ENCODE results near the gene DLEC1. TPM values are rescaled to one million over a fixed set of nuclear protein-coding genes. Genes with fewer than 3 reads are reported as not detected.
"Not testable (repeated sequence)": the region's sequence is repeated elsewhere in the genome, so short reads cannot be mapped to it uniquely, and the experiment has no call there.

The DLEC1 gene
- total RNA-seq, 1 donor from 2014 or later: 0.10 TPM

DNA sequence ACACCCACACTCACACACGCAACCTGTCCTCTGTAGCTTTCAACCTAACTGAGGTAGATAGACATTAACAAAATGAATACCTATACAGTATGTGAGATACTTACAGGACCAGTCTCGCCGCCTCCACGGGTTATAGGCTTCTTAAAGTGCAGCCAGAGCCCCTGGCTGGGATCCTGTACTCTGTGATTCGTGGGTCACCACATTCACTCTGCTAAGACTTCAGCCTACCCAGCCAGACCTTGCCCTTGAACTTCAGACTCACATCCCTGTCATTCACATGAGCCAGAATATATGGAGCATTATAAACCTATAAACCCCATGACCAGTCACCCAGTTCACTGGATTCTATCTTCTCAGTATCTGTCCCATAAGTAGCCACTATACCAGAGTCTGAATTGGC, 1.4 kb downstream of the DLEC1 start:
- Mint-ChIP-seq H3K4me3 (peak overlapping the region; percentile 75), H3K9me3 (peaks cover 13% of the 10 kb centered on the region), H3K27me3 (ENCODE audit: insufficient read depth) (peaks cover 8% of the 10 kb centered on the region), H3K4me1 (ENCODE audit: low read depth) (peaks cover 36% of the 10 kb centered on the region), H3K27ac (peak overlapping the region; percentile 93), H3K36me3 (ENCODE audit: low read depth) (peaks cover 10% of the 10 kb centered on the region)
- no peak for DNase-seq (ENCODE audit: low spot score)
- intact Hi-C loops (cut with micrococcal nuclease): no loop called here

DNA sequence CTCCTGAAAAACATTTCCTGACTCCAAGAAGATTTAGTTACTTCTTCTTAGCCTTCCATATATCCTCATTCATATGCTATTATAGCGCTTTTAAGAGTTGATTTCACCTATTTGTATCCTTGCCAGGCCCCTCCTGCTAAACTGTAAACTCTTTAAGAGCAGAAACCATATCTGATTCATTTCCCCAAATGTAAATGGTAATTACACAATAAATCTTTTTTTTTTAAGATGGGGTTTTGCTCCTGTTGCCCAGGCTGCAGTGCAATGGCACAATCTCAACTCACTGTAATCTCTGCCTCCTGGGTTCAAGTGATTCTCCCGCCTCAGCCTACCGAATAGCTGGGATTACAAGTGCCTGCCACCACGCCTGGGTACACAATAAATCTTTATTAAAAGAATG, 4.5 kb downstream of the DLEC1 start:
- intact Hi-C loops (cut with micrococcal nuclease): no loop called here
- H3K4me1 Mint-ChIP-seq (ENCODE audit: low read depth): peaks cover 21% of the 10 kb centered on the region
- no peak overlapping the region for H3K4me3 Mint-ChIP-seq
- H3K27me3 Mint-ChIP-seq (ENCODE audit: insufficient read depth): peaks cover 13% of the 10 kb centered on the region
- H3K27ac Mint-ChIP-seq: no peak overlapping the region
- peaks cover 4% of the 10 kb centered on the region for H3K9me3 Mint-ChIP-seq
- DNase-seq (ENCODE audit: low spot score): no peak
- H3K36me3 Mint-ChIP-seq (ENCODE audit: low read depth): no peaks in the 10 kb centered on the region

DNA sequence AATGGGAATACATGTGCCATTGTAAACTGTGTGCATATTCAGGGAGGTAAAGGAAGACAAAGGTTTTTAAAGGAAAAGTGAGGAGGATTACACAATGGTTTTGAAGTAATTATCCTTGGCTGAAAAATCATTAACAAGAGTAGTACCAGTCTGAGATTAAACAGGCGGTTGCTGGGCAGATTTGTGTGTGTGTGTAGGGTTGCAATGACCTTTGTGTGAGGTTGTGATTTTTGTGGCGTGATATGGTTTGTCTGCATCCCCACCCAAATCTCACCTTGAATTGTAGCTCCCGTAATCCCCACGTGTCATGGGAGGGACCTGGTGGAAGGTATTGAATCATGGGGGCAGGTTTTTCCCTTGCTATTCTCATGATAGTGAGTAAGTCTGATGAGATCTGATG, 7.0 kb downstream of the DLEC1 start:
- Mint-ChIP-seq H3K4me3 (no peak overlapping the region), H3K27me3 (ENCODE audit: insufficient read depth) (peaks cover 11% of the 10 kb centered on the region), H3K36me3 (ENCODE audit: low read depth) (no peaks in the 10 kb centered on the region), H3K4me1 (ENCODE audit: low read depth) (no peaks in the 10 kb centered on the region), H3K9me3 (no peaks in the 10 kb centered on the region), H3K27ac (no peak overlapping the region)
- no peak for DNase-seq (ENCODE audit: low spot score)
- intact Hi-C loops (cut with micrococcal nuclease): no loop called here

DNA sequence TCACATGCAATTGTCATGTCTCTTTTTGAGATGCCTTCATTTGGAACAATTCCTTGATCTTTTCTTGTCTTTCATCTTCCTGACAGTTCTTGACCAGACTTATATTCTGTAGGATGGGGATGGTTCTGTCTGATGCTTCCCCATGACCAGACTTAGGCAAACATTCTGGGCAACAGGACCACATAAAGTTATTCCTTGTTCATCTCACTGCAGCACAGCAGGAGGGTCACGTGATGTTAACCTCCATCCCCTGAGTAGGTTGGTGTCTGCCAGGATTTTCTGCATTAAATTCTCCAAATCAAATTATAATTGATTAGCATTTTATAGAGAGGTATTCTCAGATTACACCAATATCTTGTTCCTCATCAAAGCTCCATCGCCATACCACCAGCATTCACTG, 7.8 kb downstream of the DLEC1 start:
- intact Hi-C loops (cut with micrococcal nuclease): no loop called here
- no peaks in the 10 kb centered on the region for H3K36me3 Mint-ChIP-seq (ENCODE audit: low read depth)
- DNase-seq (ENCODE audit: low spot score): no peak
- H3K4me1 Mint-ChIP-seq (ENCODE audit: low read depth): no peaks in the 10 kb centered on the region
- no peak overlapping the region for H3K4me3 Mint-ChIP-seq
- H3K27ac Mint-ChIP-seq: no peak overlapping the region
- H3K9me3 Mint-ChIP-seq: no peaks in the 10 kb centered on the region
- peaks cover 11% of the 10 kb centered on the region for H3K27me3 Mint-ChIP-seq (ENCODE audit: insufficient read depth)

DNA sequence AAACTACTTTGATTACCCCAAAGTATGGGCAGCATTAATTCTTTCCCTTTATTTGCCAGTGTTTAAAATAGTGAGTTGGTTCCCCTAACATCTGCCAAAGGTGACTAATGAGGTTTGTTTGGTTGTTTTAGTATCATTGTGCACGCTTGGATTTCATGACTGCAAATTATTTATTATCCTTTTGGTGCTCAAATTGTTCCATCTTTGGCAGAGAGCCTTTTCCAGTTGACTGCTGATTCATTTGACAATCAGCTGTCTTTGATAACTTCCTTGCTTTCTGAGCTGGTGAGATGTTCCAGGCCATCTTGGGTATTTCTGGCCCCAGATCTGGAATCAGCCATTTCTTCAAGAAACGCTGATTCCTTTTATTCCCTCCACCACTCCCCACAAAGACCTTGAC, 8.9 kb downstream of the DLEC1 start:
- no peak overlapping the region for H3K27ac Mint-ChIP-seq
- intact Hi-C loops (cut with micrococcal nuclease): no loop called here
- no peaks in the 10 kb centered on the region for H3K4me1 Mint-ChIP-seq (ENCODE audit: low read depth)
- H3K9me3 Mint-ChIP-seq: no peaks in the 10 kb centered on the region
- peaks cover 8% of the 10 kb centered on the region for H3K27me3 Mint-ChIP-seq (ENCODE audit: insufficient read depth)
- DNase-seq (ENCODE audit: low spot score): no peak
- no peak overlapping the region for H3K4me3 Mint-ChIP-seq
- no peaks in the 10 kb centered on the region for H3K36me3 Mint-ChIP-seq (ENCODE audit: low read depth)

DNA sequence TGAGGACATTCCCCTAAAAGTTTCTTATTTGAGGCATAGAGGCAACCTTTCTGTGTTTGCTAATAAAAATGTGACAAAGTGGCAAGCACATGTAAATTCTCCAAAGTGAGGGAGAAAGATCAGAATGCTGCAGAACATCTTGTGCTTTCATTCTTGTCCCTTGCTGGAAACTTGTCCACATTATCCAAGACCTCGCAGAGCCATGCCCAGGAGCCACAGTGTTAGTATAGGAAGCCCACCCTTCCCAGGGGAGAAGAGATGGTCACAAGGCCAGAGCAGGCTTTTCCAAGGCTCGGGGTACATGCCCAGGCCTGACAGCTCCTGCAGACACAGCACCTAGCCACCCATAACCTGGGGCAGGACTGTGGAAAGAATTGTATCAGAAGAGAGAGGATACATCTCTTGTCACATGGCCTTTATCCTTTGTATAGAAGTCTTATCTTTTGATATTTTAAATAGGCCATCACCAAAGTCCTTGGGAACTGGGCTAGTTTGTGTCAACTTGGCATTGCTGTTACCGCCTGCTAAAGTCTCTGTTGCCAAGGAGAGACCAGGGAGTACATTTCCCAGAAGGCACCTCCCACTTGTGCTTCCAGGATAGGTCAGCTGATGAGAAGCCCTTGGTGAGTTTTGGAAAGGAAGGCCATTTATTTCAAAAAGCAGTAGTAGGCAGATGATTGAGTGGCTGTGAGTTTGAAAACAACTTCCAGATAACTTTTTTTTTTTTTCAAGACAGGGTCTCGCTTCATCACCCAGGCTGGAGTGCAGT, 10.5 kb downstream of the DLEC1 start:
- H3K27ac Mint-ChIP-seq: no peak overlapping the region
- no peak for DNase-seq (ENCODE audit: low spot score)
- intact Hi-C loops (cut with micrococcal nuclease): no loop called here
- peaks cover 5% of the 10 kb centered on the region for H3K27me3 Mint-ChIP-seq (ENCODE audit: insufficient read depth)
- no peak overlapping the region for H3K4me3 Mint-ChIP-seq
- H3K4me1 Mint-ChIP-seq (ENCODE audit: low read depth): peaks cover 5% of the 10 kb centered on the region
- H3K36me3 Mint-ChIP-seq (ENCODE audit: low read depth): no peaks in the 10 kb centered on the region
- no peaks in the 10 kb centered on the region for H3K9me3 Mint-ChIP-seq

DNA sequence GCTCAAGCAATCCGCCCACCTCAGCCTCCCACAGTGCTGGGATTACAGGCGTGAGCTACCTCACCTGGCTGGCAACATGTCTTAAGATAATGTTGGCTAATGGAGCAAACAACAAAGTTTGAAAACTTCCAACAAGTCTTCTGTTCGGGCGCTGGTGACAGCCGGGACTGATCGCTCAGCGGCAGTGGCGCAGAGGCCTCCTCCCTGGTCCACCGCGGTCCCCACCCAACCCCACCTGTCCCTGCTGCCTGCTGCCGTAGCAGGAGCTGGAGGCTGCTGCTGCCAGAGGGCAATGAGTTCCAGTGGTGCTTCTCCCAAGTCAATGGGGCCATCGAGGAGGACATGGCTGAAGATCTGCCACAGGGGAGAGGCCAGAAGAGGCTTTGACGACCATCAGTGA, 12.1 kb downstream of the DLEC1 start:
- intact Hi-C loops (cut with micrococcal nuclease): no loop called here
- Mint-ChIP-seq H3K9me3 (no peaks in the 10 kb centered on the region), H3K4me1 (ENCODE audit: low read depth) (peaks cover 14% of the 10 kb centered on the region), H3K4me3 (no peak overlapping the region), H3K27me3 (ENCODE audit: insufficient read depth) (peaks cover 5% of the 10 kb centered on the region), H3K27ac (no peak overlapping the region), H3K36me3 (ENCODE audit: low read depth) (no peaks in the 10 kb centered on the region)
- DNase-seq (ENCODE audit: low spot score): no peak

DNA sequence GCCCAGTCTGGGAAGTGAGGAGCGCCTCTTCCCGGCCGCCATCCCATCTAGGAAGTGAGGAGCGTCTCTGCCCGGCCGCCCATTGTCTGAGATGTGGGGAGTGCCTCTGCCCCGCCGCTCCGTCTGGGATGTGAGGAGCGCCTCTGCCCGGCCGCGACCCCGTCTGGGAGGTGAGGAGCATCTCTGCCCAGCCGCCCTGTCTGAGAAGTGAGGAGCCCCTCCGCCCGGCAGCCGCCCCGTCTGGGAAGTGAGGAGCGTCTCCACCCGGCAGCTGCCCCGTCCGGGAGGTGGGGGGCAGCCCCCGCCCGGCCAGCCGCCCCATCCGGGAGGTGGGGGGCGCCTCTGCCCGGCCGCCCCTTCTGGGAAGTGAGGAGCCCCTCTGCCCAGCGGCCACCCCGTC, 14.3 kb downstream of the DLEC1 start:
- H3K4me1 Mint-ChIP-seq (ENCODE audit: low read depth): peaks cover 14% of the 10 kb centered on the region
- H3K9me3 Mint-ChIP-seq; H3K36me3 Mint-ChIP-seq (ENCODE audit: low read depth); DNase-seq (ENCODE audit: low spot score); intact Hi-C loops (cut with micrococcal nuclease); H3K4me3 Mint-ChIP-seq; H3K27ac Mint-ChIP-seq; H3K27me3 Mint-ChIP-seq (ENCODE audit: insufficient read depth): not testable (repeated sequence)

DNA sequence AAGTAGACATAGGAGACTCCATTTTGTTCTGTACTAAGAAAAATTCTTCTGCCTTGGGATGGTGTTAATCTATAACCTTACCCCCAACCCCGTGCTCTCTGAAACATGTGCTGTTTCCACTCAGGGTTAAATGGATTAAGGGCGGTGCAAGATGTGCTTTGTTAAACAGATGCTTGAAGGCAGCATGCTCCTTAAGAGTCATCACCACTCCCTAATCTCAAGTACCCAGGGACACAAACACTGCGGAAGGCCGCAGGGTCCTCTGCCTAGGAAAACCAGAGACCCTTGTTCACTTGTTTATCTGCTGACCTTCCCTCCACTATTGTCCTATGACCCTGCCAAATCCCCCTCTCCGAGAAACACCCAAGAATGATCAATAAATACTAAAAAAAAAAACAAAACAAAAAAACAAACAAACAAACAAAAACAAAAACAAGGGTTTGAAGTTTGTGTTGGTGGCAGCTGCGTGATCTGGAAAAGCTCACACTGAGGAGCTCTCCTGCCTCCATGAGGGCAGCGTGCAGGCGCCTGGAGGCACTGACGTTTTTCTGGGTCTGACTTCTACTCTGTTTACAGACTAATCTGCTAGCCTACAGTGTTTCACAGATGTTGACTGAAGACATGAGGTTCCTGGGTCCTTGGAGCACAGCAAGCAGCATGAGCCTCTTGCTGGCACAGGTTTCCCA, 14.9 kb downstream of the DLEC1 start:
- H3K27me3 Mint-ChIP-seq (ENCODE audit: insufficient read depth); H3K4me3 Mint-ChIP-seq; H3K36me3 Mint-ChIP-seq (ENCODE audit: low read depth); H3K27ac Mint-ChIP-seq; H3K9me3 Mint-ChIP-seq; DNase-seq (ENCODE audit: low spot score); intact Hi-C loops (cut with micrococcal nuclease): not testable (repeated sequence)
- H3K4me1 Mint-ChIP-seq (ENCODE audit: low read depth): peaks cover 14% of the 10 kb centered on the region

DNA sequence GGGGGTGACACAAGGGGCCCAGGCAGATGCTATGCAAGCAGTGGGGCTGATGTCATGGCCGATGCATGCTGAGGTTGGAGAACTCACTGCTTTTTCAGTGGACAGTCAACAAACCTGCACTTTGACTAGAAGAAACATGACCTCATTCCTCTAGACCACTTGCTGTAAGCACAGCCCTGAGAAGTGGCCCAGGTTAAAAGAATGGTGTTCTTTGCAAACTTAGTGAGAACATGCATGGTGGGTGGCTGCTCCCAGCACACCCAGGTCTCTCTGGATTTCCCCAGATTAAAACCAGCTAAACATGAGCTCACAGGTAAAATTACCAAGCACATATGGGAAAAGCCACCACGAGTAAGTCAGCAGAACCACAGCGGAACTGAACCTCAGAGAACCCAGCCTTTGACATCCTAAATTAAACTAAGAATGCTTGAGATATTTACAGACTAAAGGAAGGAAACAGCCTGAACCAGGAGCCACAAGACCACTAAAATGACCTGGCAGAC, 15.5 kb downstream of the DLEC1 start:
- no peaks in the 10 kb centered on the region for H3K9me3 Mint-ChIP-seq
- DNase-seq (ENCODE audit: low spot score): no peak
- peaks cover 6% of the 10 kb centered on the region for H3K27me3 Mint-ChIP-seq (ENCODE audit: insufficient read depth)
- peak overlapping the region; percentile 9 for H3K4me3 Mint-ChIP-seq
- peak overlapping the region; percentile 50 for H3K27ac Mint-ChIP-seq
- peaks cover 14% of the 10 kb centered on the region for H3K4me1 Mint-ChIP-seq (ENCODE audit: low read depth)
- no peaks in the 10 kb centered on the region for H3K36me3 Mint-ChIP-seq (ENCODE audit: low read depth)
- intact Hi-C loops (cut with micrococcal nuclease): no loop called here

DNA sequence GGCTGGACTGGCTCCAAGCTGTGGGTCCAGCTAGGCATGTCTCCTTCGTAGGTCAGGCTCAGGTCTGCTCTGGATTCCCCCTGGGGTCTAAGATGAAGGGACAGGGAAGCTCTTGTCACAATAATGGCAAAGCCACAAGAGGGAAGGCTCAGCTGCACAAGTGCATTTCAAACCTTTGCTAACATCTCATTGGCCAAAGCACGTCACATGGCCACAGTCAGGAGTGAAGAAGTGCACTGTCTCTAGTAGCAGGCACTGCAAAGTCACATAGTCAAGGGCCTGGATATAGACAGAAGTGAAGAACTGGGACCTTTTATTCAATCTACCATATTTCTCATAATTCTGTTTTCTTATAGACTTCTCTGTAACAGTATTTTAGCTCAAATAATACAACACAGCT, 20.1 kb downstream of the DLEC1 start:
- Mint-ChIP-seq H3K27me3 (ENCODE audit: insufficient read depth) (peaks cover 7% of the 10 kb centered on the region), H3K4me3 (no peak overlapping the region), H3K36me3 (ENCODE audit: low read depth) (no peaks in the 10 kb centered on the region), H3K4me1 (ENCODE audit: low read depth) (peaks cover 19% of the 10 kb centered on the region), H3K9me3 (no peaks in the 10 kb centered on the region), H3K27ac (no peak overlapping the region)
- no peak for DNase-seq (ENCODE audit: low spot score)
- intact Hi-C loops (cut with micrococcal nuclease): no loop called here

DNA sequence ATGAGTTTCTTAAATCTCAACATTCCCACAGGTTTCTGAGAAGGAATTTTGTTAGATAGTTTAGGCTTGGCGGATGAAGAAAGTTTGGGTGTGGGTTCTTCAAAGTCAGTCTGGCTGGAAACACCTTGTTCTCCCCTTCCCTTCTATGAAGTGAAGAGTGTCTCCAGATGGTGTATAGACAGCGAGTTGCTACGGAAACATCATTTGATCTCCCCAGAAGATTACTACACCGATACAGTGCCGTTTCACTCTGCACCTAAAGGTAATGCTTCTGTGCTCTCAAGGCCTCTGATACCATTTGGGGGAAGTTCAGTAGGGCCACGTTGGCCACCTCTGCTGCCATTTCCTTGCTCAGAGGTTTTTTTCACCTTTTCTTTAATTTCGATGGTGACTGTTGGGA, 20.6 kb downstream of the DLEC1 start:
- no peak for DNase-seq (ENCODE audit: low spot score)
- H3K27ac Mint-ChIP-seq: no peak overlapping the region

DNA sequence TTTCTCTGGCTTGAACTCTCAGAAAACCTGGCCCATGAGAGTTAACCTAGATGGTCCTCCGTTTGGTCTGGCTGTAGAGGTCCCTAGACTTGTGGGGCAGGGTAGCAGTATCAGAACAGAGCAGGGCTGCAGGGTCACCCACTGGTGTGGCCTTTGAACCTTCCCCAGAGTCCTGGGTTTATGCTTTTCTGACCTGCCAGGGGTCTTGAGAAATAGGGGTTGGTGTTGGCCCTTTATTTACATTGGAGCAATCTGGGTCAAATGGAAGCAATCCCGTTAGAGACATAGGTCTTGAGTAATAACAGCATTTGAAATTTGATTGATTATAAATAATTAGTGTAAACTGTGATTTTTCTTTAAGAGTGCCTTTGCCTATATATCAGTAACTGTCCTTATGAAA, 23.8 kb downstream of the DLEC1 start:
- peaks cover 2% of the 10 kb centered on the region for H3K27me3 Mint-ChIP-seq (ENCODE audit: insufficient read depth)
- no peaks in the 10 kb centered on the region for H3K9me3 Mint-ChIP-seq
- H3K27ac Mint-ChIP-seq: no peak overlapping the region
- intact Hi-C loops (cut with micrococcal nuclease): no loop called here
- no peak overlapping the region for H3K4me3 Mint-ChIP-seq
- H3K36me3 Mint-ChIP-seq (ENCODE audit: low read depth): no peaks in the 10 kb centered on the region
- no peak for DNase-seq (ENCODE audit: low spot score)
- peaks cover 5% of the 10 kb centered on the region for H3K4me1 Mint-ChIP-seq (ENCODE audit: low read depth)

More for the DNA sequence above, 20.6 kb downstream of the DLEC1 start:
- Mint-ChIP-seq H3K27me3 (ENCODE audit: insufficient read depth) (peaks cover 7% of the 10 kb centered on the region), H3K4me1 (ENCODE audit: low read depth) (peaks cover 14% of the 10 kb centered on the region), H3K9me3 (no peaks in the 10 kb centered on the region), H3K36me3 (ENCODE audit: low read depth) (no peaks in the 10 kb centered on the region), H3K4me3 (no peak overlapping the region)
- intact Hi-C loops (cut with micrococcal nuclease): no loop called here
